Measurements from ENCODE around the gene FGF4. TPM values are rescaled to one million over a fixed set of nuclear protein-coding genes. Genes with fewer than 3 reads are reported as not detected.

Gene FGF4
- total RNA-seq, 1 donor from 2014 or later, result not detected

DNA sequence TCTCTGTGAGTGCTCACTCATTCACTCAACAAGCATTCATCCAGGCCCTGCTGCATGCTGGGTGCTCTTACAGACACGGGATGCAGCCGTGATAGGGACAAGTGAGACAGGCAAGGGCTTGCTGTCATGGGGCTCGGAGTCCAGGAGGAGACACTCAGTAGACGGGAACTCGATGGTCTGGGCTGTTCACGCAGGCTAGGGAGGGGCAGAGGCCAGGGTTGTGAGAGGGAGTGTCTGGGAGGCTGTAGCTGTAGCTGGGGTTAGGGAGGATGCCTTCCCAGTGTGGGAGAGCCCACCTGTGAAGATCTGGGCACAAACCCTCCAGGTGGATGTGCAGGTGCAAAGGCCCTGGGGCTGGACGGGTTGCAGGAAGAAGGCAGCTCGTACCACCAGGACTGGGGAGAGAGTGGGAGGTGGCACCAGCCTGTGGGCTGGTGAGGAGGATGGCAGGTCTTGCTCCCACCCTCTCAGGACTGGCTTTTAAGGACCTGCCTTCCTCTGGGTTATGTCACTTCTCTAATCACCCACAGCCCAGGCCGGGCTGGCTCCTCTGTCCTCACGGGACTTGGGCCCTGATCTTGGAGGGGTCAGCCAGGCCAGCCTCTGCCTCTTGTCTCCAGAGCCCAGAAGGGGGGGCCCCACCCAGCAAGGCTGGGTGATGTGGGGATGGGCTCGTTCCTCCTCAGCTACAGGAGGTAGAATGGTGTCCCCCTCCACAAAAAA, 24.1 kb downstream of the FGF4 start:
- ATAC-seq (ENCODE audit: low read depth) (no peak), DNase-seq (no peak)
- ChIA-PET POLR2A (no interaction called here), CTCF (no interaction called here)
- H3K36me3 Mint-ChIP-seq (ENCODE audit: low read depth), result no peaks in the 10 kb centered on the region
- H3K27ac Mint-ChIP-seq, result no peak overlapping the region
- H3K9me3 Mint-ChIP-seq, result no peaks in the 10 kb centered on the region
- no peaks in the 10 kb centered on the region for H3K4me1 Mint-ChIP-seq
- H3K4me3 Mint-ChIP-seq, result no peak overlapping the region
- no peak for TF ChIP-seq CTCF (IDR thresholded peaks at IDR 0.05)
- intact Hi-C loops (cut with micrococcal nuclease), result no loop called here
- peaks cover 5% of the 10 kb centered on the region for H3K27me3 Mint-ChIP-seq

DNA sequence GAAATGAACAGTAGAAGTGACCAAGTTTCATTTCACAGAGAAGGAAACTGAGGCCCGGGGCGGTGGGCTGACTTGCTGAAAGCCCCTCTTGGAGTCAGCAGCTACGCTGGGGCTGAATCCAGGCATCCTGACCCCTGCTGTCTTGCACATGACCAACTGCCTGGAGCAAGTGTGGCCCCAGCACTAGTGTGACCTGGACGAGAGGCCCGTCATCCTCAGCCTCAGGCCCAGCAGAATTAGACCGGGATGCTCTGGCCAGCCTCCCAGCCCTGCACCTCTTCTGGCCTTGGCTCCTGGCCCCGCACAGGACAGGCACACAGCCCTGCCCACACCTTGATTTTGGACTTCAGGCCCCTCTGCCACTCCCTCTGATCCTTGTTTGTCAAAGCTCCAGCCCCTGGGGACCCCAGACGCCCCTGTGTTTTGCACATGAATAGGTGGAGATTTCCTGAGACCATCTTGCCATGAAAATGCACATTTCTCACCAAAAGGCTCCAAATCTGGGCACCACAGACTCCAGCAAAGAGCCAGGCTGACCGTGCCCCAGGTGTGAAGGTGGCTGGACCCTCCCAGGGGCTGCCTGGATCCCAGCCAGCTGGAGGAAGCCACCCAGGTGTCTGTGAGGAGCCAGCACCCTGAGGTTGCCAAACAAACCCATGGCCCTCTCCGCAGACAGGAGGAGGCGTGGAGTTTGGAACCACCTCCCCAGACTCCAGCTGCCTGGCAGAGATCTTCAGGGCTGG, 24.9 kb downstream of the FGF4 start:
- ChIA-PET POLR2A (no interaction called here), CTCF (no interaction called here)
- H3K36me3 Mint-ChIP-seq (ENCODE audit: low read depth), result no peaks in the 10 kb centered on the region
- H3K27me3 Mint-ChIP-seq, result peaks cover 9% of the 10 kb centered on the region
- ATAC-seq (ENCODE audit: low read depth) (no peak), DNase-seq (no peak)
- no peak for TF ChIP-seq CTCF (IDR thresholded peaks at IDR 0.05)
- intact Hi-C loops (cut with micrococcal nuclease), result no loop called here
- no peaks in the 10 kb centered on the region for H3K4me1 Mint-ChIP-seq
- H3K27ac Mint-ChIP-seq, result no peak overlapping the region
- no peaks in the 10 kb centered on the region for H3K9me3 Mint-ChIP-seq
- no peak overlapping the region for H3K4me3 Mint-ChIP-seq

DNA sequence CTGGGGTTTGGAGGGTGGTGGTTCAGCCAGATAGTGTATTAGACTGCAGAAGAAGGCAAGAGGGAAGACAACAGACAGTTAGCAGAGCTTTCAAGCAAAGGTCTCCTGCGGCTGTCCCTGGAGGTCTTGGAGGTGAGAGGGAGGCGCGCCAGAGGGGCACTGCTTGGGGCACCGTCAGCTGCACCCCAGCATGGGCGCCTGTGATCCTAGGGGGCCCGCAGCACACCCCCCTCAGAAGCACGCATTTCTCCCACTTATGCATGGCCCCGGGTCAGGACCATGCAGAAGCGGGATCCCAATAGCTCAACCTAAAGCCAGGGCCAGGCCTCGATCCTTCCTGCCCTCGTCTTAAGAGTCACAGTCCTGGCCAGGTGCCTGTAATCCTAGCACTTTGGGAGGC, 26.5 kb downstream of the FGF4 start:
- H3K36me3 Mint-ChIP-seq (ENCODE audit: low read depth), result no peaks in the 10 kb centered on the region
- no peaks in the 10 kb centered on the region for H3K9me3 Mint-ChIP-seq
- H3K27me3 Mint-ChIP-seq, result peaks cover 9% of the 10 kb centered on the region
- ChIA-PET POLR2A (no interaction called here), CTCF (no interaction called here)
- intact Hi-C loops (cut with micrococcal nuclease), result no loop called here
- H3K4me3 Mint-ChIP-seq, result no peak overlapping the region
- no peak for DNase-seq
- ATAC-seq (ENCODE audit: low read depth), result no peak
- H3K4me1 Mint-ChIP-seq, result no peaks in the 10 kb centered on the region
- no peak overlapping the region for H3K27ac Mint-ChIP-seq
- no peak for TF ChIP-seq CTCF (IDR thresholded peaks at IDR 0.05)

DNA sequence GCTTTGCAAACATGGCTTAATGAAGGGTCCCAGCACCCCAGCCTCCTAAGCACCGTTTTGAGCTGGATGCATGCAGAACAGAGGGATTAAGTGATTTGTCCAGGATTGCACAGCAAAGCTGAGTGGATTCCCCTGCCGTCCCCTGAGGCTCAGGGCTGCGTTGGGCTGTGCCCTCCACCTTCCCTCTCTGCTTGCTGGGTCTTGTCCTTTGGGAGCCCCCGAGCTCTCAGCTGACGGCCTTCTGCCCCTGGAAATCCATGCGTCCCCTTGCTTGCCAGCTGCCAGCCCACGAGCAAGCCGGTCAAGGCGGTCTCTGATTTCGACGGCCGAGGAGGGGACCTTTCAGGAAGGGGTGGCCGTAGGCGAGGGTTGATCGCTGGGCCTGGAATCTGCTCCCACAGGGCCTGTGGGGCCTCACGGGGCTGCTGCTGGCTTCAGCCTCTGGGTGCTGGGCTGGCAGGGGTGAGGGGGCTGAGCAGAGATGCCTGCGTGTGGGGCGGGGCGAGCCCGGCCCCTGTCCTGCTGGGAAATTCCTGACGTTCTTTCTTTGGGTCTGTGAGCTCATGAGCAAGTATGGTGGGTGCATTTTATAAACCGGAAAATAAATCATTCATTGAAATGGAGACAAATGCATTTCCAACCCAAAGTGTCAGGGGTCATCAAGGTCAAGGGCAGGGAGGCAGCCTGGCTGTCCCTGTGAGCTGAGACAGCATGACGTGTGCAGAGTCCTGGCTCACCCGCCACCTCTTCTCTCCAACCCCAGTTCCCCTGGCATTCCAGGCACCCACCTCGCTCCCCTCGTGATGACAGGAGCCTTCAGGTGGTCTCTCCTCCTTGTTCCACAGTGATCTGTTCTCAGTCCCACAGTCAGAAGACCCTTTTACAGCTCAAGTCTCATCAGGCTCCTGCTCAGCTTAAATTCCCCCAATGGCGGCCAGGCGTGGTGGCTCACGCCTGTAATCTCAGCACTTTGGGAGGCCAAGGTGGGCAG, 28.1 kb downstream of the FGF4 start:
- TF ChIP-seq CTCF (IDR thresholded peaks at IDR 0.05), result no peak
- DNase-seq (no peak), ATAC-seq (ENCODE audit: low read depth) (no peak)
- Mint-ChIP-seq H3K9me3 (no peaks in the 10 kb centered on the region), H3K4me3 (no peak overlapping the region), H3K36me3 (ENCODE audit: low read depth) (no peaks in the 10 kb centered on the region), H3K27me3 (peaks cover 9% of the 10 kb centered on the region), H3K4me1 (no peaks in the 10 kb centered on the region), H3K27ac (no peak overlapping the region)
- intact Hi-C loops (cut with micrococcal nuclease), result no loop called here
- ChIA-PET CTCF (no interaction called here), POLR2A (no interaction called here)

GRCh38 chr11:69746140-69746539, 29.0 kb downstream of the FGF4 start:
- ChIA-PET POLR2A (no interaction called here), CTCF (no interaction called here)
- no peak overlapping the region for H3K27ac Mint-ChIP-seq
- H3K9me3 Mint-ChIP-seq, result no peaks in the 10 kb centered on the region
- TF ChIP-seq CTCF (IDR thresholded peaks at IDR 0.05), result no peak
- ATAC-seq (ENCODE audit: low read depth) (no peak), DNase-seq (no peak)
- no peaks in the 10 kb centered on the region for H3K4me1 Mint-ChIP-seq
- no peaks in the 10 kb centered on the region for H3K36me3 Mint-ChIP-seq (ENCODE audit: low read depth)
- intact Hi-C loops (cut with micrococcal nuclease), result no loop called here
- no peak overlapping the region for H3K4me3 Mint-ChIP-seq
- H3K27me3 Mint-ChIP-seq, result peaks cover 9% of the 10 kb centered on the region

All from activated B cell treated with CpG ODN at 0.5 μM for 24 hours (primary cell).